CMK (cell line): ENCODE measurements around the gene CAPN5.

Experiments used
- DNase-seq: peaks from one replicate; pipeline ENCODE4 v3.0.0-alpha.2; 2010; ENCODE audit warnings: low read depth

Gene CAPN5

GRCh38 chr11:77065878-77066228, 918 bp upstream of the CAPN5 start:
- DNase-seq = no peak

- DNase-seq = no peak
These were observed 1.2 kb downstream of the CAPN5 start for GRCh38 chr11:77067861-77068443.

- DNase-seq = no peak
These were observed 1.9 kb downstream of the CAPN5 start for GRCh38 chr11:77068457-77069335.

- DNase-seq = no peak
These were observed 2.7 kb downstream of the CAPN5 start for GRCh38 chr11:77069336-77069968.

- DNase-seq = no peak
These were observed 3.3 kb downstream of the CAPN5 start for GRCh38 chr11:77069969-77070582.

- no peak for DNase-seq
These were observed 4.3 kb downstream of the CAPN5 start for GRCh38 chr11:77071077-77071476.

GRCh38 chr11:77071671-77072605, 5.2 kb downstream of the CAPN5 start:
- no peak for DNase-seq

GRCh38 chr11:77072851-77073327, 6.1 kb downstream of the CAPN5 start:
- no peak for DNase-seq

- no peak for DNase-seq
These were observed 6.7 kb downstream of the CAPN5 start for GRCh38 chr11:77073328-77074001.

GRCh38 chr11:77074205-77074604, 7.4 kb downstream of the CAPN5 start:
- no peak for DNase-seq

- DNase-seq = no peak
These were observed 8.0 kb downstream of the CAPN5 start for GRCh38 chr11:77074626-77075221.

- no peak for DNase-seq
These were observed 8.7 kb downstream of the CAPN5 start for GRCh38 chr11:77075425-77075905.

GRCh38 chr11:77079666-77080065, 12.9 kb downstream of the CAPN5 start:
- no peak for DNase-seq

GRCh38 chr11:77080643-77081210, 14.0 kb downstream of the CAPN5 start:
- DNase-seq = no peak

GRCh38 chr11:77081381-77081851, 14.6 kb downstream of the CAPN5 start:
- no peak for DNase-seq

GRCh38 chr11:77081976-77082836, 15.4 kb downstream of the CAPN5 start:
- DNase-seq = no peak

- no peak for DNase-seq
These were observed 16.2 kb downstream of the CAPN5 start for GRCh38 chr11:77082838-77083565.

- DNase-seq = no peak
These were observed 16.9 kb downstream of the CAPN5 start for GRCh38 chr11:77083566-77084245.
